ENCODE results near the gene HACL1. TPM values are rescaled to one million over a fixed set of nuclear protein-coding genes. Genes with fewer than 3 reads are reported as not detected.

The HACL1 gene
- total and polyA plus RNA-seq, 10 donors = 18.2 to 30.1 (median 23.5) TPM

GRCh38 chr3:15638891-15639262, 37.5 kb upstream of the HACL1 start:
- 80 to 100% (median 93%) methylated on average over 1 of the region's 1 CpG for WGBS, 5 donors
- peaks cover 4 to 44% (median 23%) of the 10 kb centered on the region in 6 donors for H3K4me1 ChIP-seq
- TF ChIP-seq POLR2A (IDR thresholded peaks at IDR 0.05) (no peak), POLR2AphosphoS5 (IDR thresholded peaks at IDR 0.05) (no peak)
- TF ChIP-seq, protein P1, sequence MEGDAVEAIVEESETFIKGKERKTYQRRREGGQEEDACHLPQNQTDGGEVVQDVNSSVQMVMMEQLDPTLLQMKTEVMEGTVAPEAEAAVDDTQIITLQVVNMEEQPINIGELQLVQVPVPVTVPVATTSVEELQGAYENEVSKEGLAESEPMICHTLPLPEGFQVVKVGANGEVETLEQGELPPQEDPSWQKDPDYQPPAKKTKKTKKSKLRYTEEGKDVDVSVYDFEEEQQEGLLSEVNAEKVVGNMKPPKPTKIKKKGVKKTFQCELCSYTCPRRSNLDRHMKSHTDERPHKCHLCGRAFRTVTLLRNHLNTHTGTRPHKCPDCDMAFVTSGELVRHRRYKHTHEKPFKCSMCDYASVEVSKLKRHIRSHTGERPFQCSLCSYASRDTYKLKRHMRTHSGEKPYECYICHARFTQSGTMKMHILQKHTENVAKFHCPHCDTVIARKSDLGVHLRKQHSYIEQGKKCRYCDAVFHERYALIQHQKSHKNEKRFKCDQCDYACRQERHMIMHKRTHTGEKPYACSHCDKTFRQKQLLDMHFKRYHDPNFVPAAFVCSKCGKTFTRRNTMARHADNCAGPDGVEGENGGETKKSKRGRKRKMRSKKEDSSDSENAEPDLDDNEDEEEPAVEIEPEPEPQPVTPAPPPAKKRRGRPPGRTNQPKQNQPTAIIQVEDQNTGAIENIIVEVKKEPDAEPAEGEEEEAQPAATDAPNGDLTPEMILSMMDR (IDR thresholded peaks at IDR 0.05 in 8 of 11, conservative IDR thresholded peaks at IDR 0.05 in 3 of 11) = no peak
- DNase-seq = no peak
- H3K27me3 ChIP-seq (replicated peaks in 1 of 7) = no peaks in the 10 kb centered on the region
- intact Hi-C loops (cut with DNase I; ENCODE audit: low total_unique reads) = loop anchor here (10.0 kb wide), 1 partner anchor 536 kb away; the partner anchor contains the start of gene GALNT15
- H3K27ac ChIP-seq = peak overlapping the region in 1 of 8 donors; percentile 77
- H3K9me3 ChIP-seq = no peaks in the 10 kb centered on the region
- H3K4me3 ChIP-seq = no peak overlapping the region
- H3K36me3 ChIP-seq = peaks cover 0 to 21% (median 0%) of the 10 kb centered on the region in 6 donors

DNA sequence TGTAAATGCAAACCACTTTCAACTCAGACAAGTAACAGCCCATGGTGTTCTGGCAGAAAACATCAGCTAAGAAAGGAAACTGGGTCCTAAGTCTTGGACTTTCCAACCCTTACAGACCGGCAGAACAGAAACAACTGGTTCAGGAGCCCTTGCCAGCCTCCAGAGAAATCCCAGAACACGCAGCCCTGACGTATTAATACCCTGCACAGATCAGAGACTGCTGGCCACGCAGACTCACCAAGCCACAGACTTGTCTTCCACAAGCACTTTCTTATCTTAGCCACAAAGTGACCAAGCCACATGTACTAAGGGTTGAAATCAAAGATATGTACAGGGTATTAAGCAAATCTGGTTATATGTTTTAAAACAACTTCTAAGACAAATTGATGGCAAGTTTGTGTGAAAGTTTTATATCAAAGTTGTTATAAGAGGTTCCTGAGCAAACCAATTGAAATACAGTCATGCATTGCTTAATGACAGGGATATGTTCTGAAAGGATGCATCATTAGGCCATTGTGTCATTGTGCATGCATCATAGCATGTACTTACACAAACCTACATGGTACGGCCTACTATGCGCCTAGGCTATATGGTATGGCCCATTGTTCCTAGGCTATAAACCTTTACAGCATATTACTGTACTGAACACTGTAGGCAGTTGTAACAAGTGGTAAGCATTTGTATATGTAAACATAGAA, 37.0 kb upstream of the HACL1 start:
- 78 to 87% (median 81%) methylated on average over 6 of the region's 6 CpGs for WGBS, 5 donors
- H3K27me3 ChIP-seq (replicated peaks in 1 of 7) = no peaks in the 10 kb centered on the region
- DNase-seq = no peak
- TF ChIP-seq POLR2A (IDR thresholded peaks at IDR 0.05) (no peak), POLR2AphosphoS5 (IDR thresholded peaks at IDR 0.05) (no peak)
- TF ChIP-seq, protein P1 (IDR thresholded peaks at IDR 0.05 in 8 of 11, conservative IDR thresholded peaks at IDR 0.05 in 3 of 11) = no peak
- peaks cover 4 to 46% (median 23%) of the 10 kb centered on the region in 6 donors for H3K4me1 ChIP-seq
- H3K36me3 ChIP-seq = peaks cover 0 to 20% (median 0%) of the 10 kb centered on the region in 6 donors
- no peak overlapping the region for H3K4me3 ChIP-seq
- H3K9me3 ChIP-seq = no peaks in the 10 kb centered on the region
- peak overlapping the region in 3 of 8 donors; percentile 75 to 82 (median 77) for H3K27ac ChIP-seq
- intact Hi-C loops (cut with DNase I; ENCODE audit: low total_unique reads) = loop anchor here (10.0 kb wide), 1 partner anchor 536 kb away; the partner anchor contains the start of gene GALNT15

GRCh38 chr3:15637131-15637951, 36.0 kb upstream of the HACL1 start:
- peaks cover 0 to 11% (median 0%) of the 10 kb centered on the region in 6 donors for H3K36me3 ChIP-seq
- intact Hi-C loops (cut with DNase I; ENCODE audit: low total_unique reads) = loop anchor here (10.0 kb wide), 1 partner anchor 537 kb away; the partner anchor contains the start of gene GALNT15
- WGBS, 5 donors = 64 to 71% (median 70%) methylated on average over 7 of the region's 7 CpGs
- peaks cover 4 to 46% (median 23%) of the 10 kb centered on the region in 6 donors for H3K4me1 ChIP-seq
- no peaks in the 10 kb centered on the region for H3K27me3 ChIP-seq (replicated peaks in 1 of 7)
- peak overlapping the region; percentile 20 to 82 (median 68) for H3K27ac ChIP-seq
- H3K4me3 ChIP-seq = no peak overlapping the region
- DNase-seq = no peak
- TF ChIP-seq POLR2AphosphoS5 (IDR thresholded peaks at IDR 0.05) = no peak
- TF ChIP-seq POLR2A (IDR thresholded peaks at IDR 0.05) = no peak
- TF ChIP-seq, protein P1 (IDR thresholded peaks at IDR 0.05 in 8 of 11, conservative IDR thresholded peaks at IDR 0.05 in 3 of 11) = no peak
- no peaks in the 10 kb centered on the region for H3K9me3 ChIP-seq
